Uterus (tissue), 4 donors: ENCODE data around the gene LIMCH1. TPM values are rescaled to one million over a fixed set of nuclear protein-coding genes. Genes with fewer than 3 reads are reported as not detected.

Source experiments
- DNase-seq, 2 donors: peaks; one replicate each; pipeline ENCODE4 v3.0.0-alpha.2; 2019 to 2020
- H3K27ac ChIP-seq, 2 donors: fragments of 200-600 bp; sonication (generic); 1 replicate in 1 of 2; 2 replicates in 1 of 2; pipeline ENCODE4 v1.5.1; 2016 to 2018
- H3K27me3 ChIP-seq, 2 donors: fragments of 200-600 bp; sonication (generic); one replicate each; pipeline ENCODE4 v1.5.1; 2018 to 2019; ENCODE audit warnings: control low read depth in 1 of 2
- H3K36me3 ChIP-seq, 2 donors: fragments of 200-600 bp; sonication (generic); one replicate each; pipeline ENCODE4 v1.5.1; 2019; ENCODE audit warnings: control low read depth in 1 of 2
- H3K4me1 ChIP-seq, 2 donors: fragments of 200-600 bp; sonication (generic); one replicate each; pipeline ENCODE4 v1.5.1; 2018 to 2019; ENCODE audit warnings: control low read depth in 1 of 2
- H3K4me3 ChIP-seq, 2 donors: fragments of 200-600 bp; sonication (generic); 1 replicate in 1 of 2; 2 replicates in 1 of 2; pipeline ENCODE4 v1.5.1; 2018 to 2019; ENCODE audit warnings: mild to moderate bottlenecking in 1 of 2
- H3K9me3 ChIP-seq, 2 donors: fragments of 200-600 bp; sonication (generic); one replicate each; pipeline ENCODE4 v1.5.1; 2019; ENCODE audit warnings: control low read depth in 1 of 2
- POLR2A ChIP-seq, 2 donors: fragments of 450-650 bp; IDR thresholded peaks; one replicate each; pipeline ENCODE4 v1.6.1; 2016; ENCODE audit warnings: antibody characterized with exemption in 2 of 2, mild to moderate bottlenecking in 1 of 2, moderate library complexity in 1 of 2
- intact Hi-C: fragments of 100-400 bp; cut with DNase I; formaldehyde crosslinking; loops from one replicate; pipeline ENCODE4 v1.15.1; 2023; ENCODE audit warnings: low total_unique reads
- total RNA-seq, 4 donors: library from RNA; depleted of rRNA in 3 of 4; stranded (reverse); fragments of >200 nt in 3 of 4; gene quantifications; one replicate each; pipeline versions ENCODE4 v1.1.0 to v1.2.4, GENCODE V29; 2014 to 2023
- TF ChIP-seq, protein P1 (sequence below), 4 experiments: fragments of 200-600 bp in 2 of 4; fragments of 450-650 bp in 2 of 4; sonication (generic) in 2 of 4; IDR thresholded peaks; one replicate each; pipeline ENCODE4 v1.5.1; 2016 to 2019; ENCODE audit warnings: antibody characterized with exemption in 4 of 4, mild to moderate bottlenecking in 2 of 4, moderate library complexity in 1 of 4
- donor health status: DM: yes; HTN: yes; CAD: no.

LIMCH1 gene
- total RNA-seq, 4 donors from 2014 or later, result 12.9 to 49.5 (median 28.2) TPM

DNA sequence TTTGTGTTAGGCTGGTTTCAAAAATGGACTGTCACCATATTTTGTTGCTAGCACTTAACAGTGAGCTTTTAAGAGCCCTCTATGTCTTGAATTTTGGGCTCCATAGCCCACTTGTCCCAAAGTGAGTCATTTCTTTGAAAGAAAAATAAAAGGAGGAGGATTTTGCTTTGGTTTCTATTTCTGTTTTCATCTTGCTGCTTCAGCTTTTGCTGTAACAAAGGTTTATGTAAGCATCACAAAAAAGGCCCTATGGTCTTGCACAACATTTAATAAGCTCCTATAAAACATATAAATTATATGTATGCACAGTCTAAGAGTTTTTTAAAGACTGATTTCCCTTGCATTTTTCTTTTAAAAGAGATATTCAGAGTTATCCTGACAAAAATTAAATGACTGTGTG lies 105.4 kb downstream of the LIMCH1 start:
- no peak for DNase-seq
- H3K27ac ChIP-seq, result no peak overlapping the region
- no peak overlapping the region for H3K4me3 ChIP-seq
- no peaks in the 10 kb centered on the region for H3K27me3 ChIP-seq
- intact Hi-C loops, result no loop called here
- no peaks in the 10 kb centered on the region for H3K4me1 ChIP-seq
- TF ChIP-seq, protein P1, sequence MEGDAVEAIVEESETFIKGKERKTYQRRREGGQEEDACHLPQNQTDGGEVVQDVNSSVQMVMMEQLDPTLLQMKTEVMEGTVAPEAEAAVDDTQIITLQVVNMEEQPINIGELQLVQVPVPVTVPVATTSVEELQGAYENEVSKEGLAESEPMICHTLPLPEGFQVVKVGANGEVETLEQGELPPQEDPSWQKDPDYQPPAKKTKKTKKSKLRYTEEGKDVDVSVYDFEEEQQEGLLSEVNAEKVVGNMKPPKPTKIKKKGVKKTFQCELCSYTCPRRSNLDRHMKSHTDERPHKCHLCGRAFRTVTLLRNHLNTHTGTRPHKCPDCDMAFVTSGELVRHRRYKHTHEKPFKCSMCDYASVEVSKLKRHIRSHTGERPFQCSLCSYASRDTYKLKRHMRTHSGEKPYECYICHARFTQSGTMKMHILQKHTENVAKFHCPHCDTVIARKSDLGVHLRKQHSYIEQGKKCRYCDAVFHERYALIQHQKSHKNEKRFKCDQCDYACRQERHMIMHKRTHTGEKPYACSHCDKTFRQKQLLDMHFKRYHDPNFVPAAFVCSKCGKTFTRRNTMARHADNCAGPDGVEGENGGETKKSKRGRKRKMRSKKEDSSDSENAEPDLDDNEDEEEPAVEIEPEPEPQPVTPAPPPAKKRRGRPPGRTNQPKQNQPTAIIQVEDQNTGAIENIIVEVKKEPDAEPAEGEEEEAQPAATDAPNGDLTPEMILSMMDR (IDR thresholded peaks at IDR 0.05), result no peak
- TF ChIP-seq POLR2A (IDR thresholded peaks at IDR 0.05), result no peak
- H3K9me3 ChIP-seq, result no peaks in the 10 kb centered on the region
- no peaks in the 10 kb centered on the region for H3K36me3 ChIP-seq

DNA sequence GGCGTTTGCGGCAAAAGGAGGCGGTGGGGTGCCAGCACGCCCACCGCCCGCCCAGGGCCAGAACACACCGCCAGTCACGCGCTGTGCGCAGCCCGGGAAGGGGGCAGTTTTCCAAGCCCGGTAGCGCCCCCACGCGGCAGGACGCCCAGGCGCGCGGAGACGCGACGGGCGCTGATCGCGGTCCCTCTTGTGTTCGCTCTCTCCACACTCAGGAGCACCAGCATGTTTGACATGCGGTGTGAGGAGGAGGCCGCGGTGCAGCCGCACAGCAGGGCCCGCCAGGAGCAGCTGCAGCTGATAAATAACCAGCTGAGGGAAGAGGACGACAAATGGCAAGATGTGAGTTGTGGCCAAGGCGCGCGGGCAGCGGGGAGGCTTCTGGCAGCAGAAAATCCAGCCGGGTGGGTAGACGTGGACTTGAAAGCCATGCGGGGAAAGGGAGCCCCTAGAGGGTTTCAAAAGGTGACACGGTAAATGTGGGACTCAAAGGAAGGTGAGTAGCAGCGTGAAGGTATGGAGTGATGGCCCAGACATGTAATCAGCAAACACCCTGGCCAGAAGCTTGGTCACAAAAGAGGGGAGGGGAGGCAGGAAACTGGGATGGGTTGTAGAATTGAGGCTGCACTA lies 106.4 kb downstream of the LIMCH1 start:
- H3K4me1 ChIP-seq, result no peaks in the 10 kb centered on the region
- H3K27ac ChIP-seq, result no peak overlapping the region
- intact Hi-C loops, result no loop called here
- H3K9me3 ChIP-seq, result no peaks in the 10 kb centered on the region
- no peaks in the 10 kb centered on the region for H3K36me3 ChIP-seq
- H3K27me3 ChIP-seq, result no peaks in the 10 kb centered on the region
- TF ChIP-seq, protein P1 (IDR thresholded peaks at IDR 0.05), result peak; percentile 12 to 59 (median 56)
- TF ChIP-seq POLR2A (IDR thresholded peaks at IDR 0.05), result no peak
- DNase-seq, result peak in 1 of 2 donors; percentile 56
- H3K4me3 ChIP-seq, result no peak overlapping the region

DNA sequence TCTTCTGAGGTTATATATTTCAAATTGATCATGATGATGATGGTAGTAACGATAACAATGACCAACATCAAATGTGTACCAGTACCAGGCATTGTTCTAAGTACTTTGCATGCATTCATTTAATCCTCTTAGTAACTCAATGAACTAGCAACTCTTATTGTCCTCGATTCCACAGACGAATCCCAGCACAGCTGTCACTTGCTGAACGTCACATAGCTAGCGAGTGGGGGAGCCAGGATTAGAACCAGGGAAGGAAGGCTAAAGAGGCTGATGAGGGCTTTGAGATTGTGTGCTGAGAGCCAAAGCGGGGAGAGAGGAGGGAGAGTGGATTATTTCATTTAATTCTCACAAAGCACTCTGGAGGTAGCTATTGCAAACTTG lies 106.9 kb downstream of the LIMCH1 start:
- intact Hi-C loops, result no loop called here
- Histone ChIP-seq H3K9me3 (no peaks in the 10 kb centered on the region), H3K36me3 (no peaks in the 10 kb centered on the region), H3K27me3 (no peaks in the 10 kb centered on the region), H3K4me1 (no peaks in the 10 kb centered on the region), H3K27ac (no peak overlapping the region), H3K4me3 (no peak overlapping the region)
- DNase-seq, result no peak
- no peak for TF ChIP-seq POLR2A (IDR thresholded peaks at IDR 0.05)
- TF ChIP-seq, protein P1 (IDR thresholded peaks at IDR 0.05), result no peak

DNA sequence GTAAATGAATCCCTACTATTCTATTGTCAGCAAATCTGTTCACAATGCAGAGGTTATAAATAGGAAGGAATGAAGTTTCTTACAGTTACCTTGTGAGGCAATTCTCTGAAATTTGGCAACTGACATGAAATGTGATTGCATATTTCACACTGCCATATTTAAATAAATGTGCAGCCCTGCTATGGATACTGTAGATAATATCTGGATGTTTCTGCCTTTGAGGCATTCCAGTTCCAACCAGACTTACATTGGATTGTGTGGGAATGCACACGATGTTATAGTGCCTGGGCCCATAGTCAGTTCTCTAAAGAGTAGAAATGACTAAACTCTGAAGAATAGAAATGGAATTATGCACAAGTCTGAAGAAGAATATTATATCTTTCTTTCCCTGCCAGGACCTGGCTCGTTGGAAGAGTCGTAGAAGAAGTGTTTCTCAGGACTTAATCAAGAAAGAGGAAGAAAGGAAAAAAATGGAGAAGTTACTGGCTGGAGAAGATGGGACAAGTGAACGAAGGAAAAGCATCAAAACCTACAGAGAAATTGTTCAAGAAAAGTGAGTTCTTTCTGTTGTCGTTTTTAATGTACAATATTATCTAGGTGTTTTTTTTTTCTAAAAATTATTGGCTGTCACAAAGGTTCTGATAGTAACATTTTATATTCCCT lies 107.9 kb downstream of the LIMCH1 start:
- intact Hi-C loops, result no loop called here
- TF ChIP-seq POLR2A (IDR thresholded peaks at IDR 0.05), result no peak
- TF ChIP-seq, protein P1 (IDR thresholded peaks at IDR 0.05), result no peak

DNA sequence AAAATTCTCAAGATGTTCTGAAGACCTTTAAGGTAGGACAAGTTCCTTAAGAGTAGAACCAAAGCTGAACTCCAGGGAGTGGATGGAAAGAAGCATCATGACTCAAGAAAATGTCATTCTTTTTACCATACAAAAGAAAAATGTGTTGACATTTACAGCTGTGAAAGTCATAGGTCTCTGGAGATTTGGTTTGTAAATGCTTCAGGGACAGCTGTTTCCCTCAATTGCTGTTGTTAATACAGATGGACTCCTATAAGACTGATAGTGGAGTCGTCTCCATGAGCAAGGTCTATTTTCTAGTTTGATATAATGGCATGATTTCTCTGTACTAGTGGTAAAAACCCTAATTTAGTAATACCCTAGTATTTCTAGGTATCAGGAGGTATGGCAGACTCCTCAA lies 108.9 kb downstream of the LIMCH1 start:
- Histone ChIP-seq H3K4me1 (no peaks in the 10 kb centered on the region), H3K9me3 (no peaks in the 10 kb centered on the region), H3K27ac (no peak overlapping the region), H3K36me3 (no peaks in the 10 kb centered on the region), H3K4me3 (no peak overlapping the region), H3K27me3 (no peaks in the 10 kb centered on the region)
- intact Hi-C loops, result no loop called here
- DNase-seq, result no peak
- TF ChIP-seq POLR2A (IDR thresholded peaks at IDR 0.05), result no peak
- TF ChIP-seq, protein P1 (IDR thresholded peaks at IDR 0.05), result no peak

More for the DNA sequence above, 107.9 kb downstream of the LIMCH1 start:
- Histone ChIP-seq H3K4me1 (no peaks in the 10 kb centered on the region), H3K9me3 (no peaks in the 10 kb centered on the region), H3K27me3 (no peaks in the 10 kb centered on the region), H3K27ac (no peak overlapping the region), H3K36me3 (no peaks in the 10 kb centered on the region), H3K4me3 (no peak overlapping the region)
- DNase-seq, result no peak
